NCI-H2107 treated with DMSO at 0.1 percent for 48 hours (cell line): ENCODE results near the gene RXFP1.

Experiments
- DNase-seq: peaks from one replicate; lab custom pipeline; 2025; ENCODE audit not compliant: unreplicated experiment; lab: John Stamatoyannopoulos, UW

The RXFP1 gene

GRCh38 chr4:158540125-158540907 lies 18.6 kb downstream of the RXFP1 start:
- DNase-seq, result no peak

GRCh38 chr4:158541506-158541905 lies 19.8 kb downstream of the RXFP1 start:
- no peak for DNase-seq

DNA sequence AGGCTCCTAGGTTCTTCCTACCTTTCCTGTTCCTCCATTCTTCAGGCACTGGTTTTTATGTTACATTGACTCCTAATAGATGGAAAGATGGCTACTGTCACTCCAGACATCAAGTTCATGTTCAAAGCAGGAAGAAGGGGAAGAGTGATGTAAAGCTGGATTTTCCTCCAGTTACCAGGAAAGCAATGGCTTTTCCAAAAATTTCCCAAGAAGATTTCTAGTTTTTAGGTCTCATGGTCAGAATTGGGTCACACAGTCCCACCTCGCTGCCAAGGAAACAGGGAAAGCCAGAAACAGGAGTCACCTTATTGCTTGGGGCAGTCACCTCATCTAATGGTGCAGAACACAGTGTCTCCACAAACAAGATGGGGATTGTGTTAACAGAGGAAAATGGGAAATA lies 21.5 kb downstream of the RXFP1 start:
- no peak for DNase-seq

GRCh38 chr4:158544141-158544540 lies 22.5 kb downstream of the RXFP1 start:
- DNase-seq, result no peak

DNA sequence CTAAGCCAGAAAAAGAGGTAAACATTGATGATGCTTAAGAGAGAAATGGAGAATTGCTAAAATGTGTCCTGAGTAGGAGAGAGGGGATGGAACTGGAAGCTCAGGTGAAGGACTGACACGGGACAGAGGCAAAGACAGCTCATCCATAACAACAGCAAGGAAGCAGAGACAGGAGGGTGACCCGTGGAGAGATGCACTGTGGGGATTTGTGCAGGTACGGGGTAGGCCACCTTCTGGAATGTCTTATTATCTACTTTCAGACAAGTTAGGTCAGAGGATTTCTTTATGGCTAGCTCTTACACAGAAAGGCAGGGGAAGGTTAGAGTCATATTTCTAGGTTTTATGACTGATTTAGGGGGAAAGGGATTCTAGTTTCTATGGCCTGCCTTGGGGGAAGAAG lies 31.7 kb downstream of the RXFP1 start:
- DNase-seq, result no peak

DNA sequence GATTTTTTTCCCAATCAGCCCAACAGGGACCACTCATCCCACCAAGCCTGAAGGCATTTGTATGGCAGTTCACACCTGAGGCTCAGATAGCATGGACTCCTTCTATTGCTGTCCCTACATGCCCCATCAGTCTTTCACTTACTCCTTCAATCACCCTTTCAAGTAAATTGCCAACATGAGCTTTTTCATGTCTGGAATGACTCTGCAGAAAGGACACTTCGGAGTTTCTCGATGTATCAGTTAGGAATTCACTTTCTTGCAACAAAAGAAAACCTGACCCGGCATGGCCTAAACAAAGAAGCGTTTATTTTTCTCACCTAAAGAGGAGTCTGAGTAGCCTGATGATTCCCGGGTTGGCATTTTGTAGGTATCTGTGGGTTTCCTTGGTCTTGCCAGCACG lies 38.6 kb downstream of the RXFP1 start:
- no peak for DNase-seq

DNA sequence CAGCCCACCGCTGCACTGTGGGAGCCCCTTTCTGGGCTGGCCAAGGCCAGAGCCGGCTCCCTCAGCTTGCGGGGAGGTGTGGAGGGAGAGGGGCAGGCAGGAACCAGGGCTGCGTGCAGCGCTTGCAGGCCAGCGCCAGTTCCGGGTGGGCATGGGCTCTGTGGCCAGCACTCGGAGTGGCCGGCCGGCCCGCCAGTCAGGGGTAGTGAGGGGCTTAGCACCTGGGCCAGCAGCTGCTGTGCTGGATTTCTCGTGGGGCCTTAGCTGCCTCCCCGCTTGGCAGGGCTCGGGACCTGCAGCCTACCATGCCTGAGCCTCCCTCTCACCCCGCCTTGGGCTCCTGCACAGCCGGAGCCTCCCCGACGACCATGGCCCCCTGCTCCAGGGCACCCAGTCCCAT lies 45.2 kb downstream of the RXFP1 start:
- no peak for DNase-seq

DNA sequence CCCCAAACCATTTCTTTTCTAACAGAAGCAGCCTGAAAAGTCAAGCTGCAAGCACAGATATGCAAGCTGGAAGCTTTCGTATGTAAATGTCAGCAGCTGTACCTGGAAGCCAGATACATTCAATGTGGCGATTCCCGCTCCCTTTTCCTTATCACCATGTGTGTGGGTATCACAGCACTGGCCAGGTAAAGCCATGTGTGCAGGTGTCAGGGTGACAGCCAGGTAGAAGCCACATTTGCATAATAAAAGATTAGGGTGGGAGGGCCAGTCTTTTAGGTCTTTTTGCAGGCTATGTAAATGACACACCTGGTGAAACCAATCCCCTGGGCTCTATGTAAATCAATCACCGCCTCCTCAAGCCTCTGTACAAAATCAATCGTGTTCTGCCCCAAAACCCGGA lies 50.1 kb downstream of the RXFP1 start:
- no peak for DNase-seq

DNA sequence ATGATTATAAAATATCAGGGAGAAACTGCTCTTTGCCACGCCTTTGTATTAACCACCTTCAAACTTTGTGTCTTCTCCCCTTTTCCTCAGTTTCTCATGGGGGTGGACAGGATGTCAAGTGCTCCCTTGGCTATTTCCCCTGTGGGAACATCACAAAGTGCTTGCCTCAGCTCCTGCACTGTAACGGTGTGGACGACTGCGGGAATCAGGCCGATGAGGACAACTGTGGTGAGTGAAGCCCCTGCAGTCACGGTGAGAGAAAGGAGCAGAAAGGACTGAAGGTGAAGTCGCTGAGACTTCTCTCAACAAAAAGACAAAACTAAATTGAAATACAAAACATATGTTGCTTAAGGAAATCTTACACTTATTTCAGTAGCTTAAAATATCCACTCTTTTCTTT lies 50.9 kb downstream of the RXFP1 start:
- DNase-seq, result no peak

DNA sequence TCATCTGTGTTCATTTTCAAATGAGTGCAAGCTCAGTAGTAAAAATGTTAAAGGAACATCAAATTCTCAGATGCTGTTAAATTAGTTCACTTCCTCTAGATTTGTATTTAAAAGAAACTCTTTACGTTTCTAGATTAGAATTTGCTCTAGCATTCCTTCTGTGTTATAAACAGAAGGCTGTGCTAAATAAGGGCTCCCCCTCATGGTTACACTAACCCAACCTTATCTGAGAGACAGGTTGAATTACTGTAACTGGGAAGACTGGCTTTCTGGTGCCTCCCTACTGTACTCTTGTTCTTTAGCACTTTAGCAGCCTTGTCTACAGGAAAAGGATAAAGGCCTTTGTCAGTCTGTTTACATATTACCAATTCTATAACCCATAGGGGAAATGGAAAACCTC lies 56.8 kb downstream of the RXFP1 start:
- DNase-seq, result no peak

- no peak for DNase-seq
Measured at GRCh38 chr4:158580064-158580463, 58.4 kb downstream of the RXFP1 start.

GRCh38 chr4:158581161-158581560 lies 59.5 kb downstream of the RXFP1 start:
- no peak for DNase-seq

- DNase-seq, result no peak
Measured at GRCh38 chr4:158586881-158587280, 65.2 kb downstream of the RXFP1 start.

DNA sequence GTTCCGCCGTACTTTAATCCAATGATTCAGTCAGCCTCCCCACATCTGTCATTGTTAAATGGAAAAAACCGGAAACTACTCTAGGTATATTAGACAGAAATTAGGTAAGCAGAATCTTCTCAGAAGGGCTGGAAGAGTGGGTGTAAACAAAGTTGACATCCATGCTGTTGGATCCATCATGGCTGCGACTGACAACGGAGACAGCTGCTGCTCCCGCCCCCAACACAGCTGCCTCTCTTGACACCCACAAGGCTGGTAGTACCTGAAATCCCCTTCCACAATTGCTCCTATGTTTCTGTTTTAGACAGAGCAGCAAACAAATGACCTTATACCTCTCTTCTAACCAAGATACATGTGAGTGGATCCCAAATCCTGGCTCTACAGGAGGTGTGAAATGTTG lies 66.6 kb downstream of the RXFP1 start:
- DNase-seq, result no peak

DNA sequence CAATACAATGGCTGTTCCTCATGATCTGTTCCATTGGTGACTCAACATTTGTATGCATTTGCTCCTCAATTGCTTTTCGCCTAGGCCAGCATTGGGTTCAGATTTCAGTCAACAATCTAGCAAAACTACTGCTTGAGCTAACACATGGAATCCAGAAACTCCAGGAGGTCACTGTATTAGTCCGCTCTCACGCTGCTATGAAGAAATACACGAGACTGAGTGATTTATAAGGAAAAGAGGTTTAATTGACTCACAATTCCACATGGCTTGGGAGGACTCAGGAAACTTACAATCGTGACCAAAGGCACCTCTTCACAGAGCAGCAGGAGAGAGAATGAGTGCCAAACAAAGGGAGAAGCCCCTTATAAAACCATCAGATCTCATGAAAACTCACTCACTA lies 67.1 kb downstream of the RXFP1 start:
- DNase-seq, result no peak

DNA sequence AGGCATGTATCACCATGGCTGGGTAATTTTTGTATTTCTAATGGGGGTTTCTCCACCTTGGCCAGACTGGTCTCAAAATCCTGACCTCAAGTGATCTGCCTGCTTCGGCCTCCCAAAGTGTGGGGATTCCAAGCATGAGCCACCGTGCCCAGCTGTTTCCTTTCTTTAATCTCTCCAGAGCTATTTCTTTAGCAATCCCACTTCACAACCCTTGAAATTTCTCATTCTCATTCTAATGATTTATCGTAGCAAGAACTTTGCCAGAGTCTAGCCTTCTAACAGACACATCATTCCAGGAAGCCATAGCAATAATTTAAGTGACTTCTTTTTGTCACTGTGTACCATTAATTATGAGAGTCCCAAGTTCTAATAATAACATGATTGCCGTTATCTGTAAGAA lies 68.6 kb downstream of the RXFP1 start:
- no peak for DNase-seq

GRCh38 chr4:158590824-158591223 lies 69.1 kb downstream of the RXFP1 start:
- DNase-seq, result no peak

DNA sequence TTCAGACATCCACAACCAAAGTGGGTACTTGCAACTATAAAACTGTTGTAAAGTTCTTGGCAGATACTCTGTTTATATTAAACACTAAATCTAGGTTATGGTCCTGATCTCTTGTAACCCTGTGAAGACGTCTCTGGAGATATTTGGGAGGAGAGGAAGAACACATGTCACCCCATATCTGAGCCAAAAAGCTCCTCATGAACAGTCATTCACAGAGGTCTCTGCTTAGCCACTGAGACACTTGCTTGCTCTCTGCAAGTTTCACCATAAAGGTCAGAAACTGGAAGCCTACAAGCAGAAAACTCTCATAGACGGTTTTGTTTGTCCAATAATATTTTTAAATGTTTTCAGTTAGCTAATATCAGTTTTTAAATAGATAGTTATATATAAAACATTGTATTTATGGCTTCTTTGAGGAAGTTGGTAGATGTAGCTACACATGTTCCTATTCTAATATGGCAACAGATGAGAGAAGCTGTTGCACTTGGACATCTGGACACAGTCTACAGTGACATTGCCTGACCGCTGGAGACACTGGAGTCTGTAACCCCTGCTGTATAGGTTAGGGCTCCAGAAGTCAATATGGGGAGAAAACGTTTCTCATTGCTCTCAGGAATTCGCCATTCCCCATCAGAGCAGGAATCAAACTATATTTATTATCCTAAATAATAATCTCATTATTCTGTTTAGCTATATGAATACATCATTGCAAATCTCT lies 76.4 kb downstream of the RXFP1 start:
- no peak for DNase-seq

DNA sequence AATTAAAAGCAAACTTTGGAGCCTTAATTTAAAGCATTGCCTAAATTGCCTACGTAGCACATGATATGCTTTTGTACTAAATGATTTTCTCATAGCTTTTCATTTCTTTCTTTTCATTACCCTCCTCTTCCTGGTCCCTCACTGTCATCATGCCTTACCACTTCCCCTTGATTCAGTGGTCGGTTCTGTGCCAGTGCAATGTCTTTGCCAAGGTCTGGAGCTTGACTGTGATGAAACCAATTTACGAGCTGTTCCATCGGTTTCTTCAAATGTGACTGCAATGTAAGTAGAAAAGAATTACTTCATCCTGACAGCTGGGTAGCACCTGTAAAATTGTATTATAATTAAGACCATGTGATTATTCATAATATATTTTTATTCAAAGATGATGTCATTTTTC lies 77.5 kb downstream of the RXFP1 start:
- DNase-seq, result no peak

GRCh38 chr4:158599765-158600498 lies 78.2 kb downstream of the RXFP1 start:
- DNase-seq, result no peak

- no peak for DNase-seq
Measured at GRCh38 chr4:158604369-158604768, 82.7 kb downstream of the RXFP1 start.

GRCh38 chr4:158605393-158605792 lies 83.7 kb downstream of the RXFP1 start:
- no peak for DNase-seq
